HG02610 (cell line): ENCODE data around the gene RIT2.
A peak's percentile ranks its signal among the peaks of the same experiment; 100 is the strongest.

Experiments
- ATAC-seq: cut with Tn5 transposase; IDR thresholded peaks from one replicate; pipeline ENCODE4 v1.9.1; 2021; ENCODE audit warnings: mild to moderate bottlenecking, moderate library complexity; ENCODE audit not compliant: unreplicated experiment

Gene RIT2

GRCh38 chr18:42937436-42937835 lies 178.0 kb downstream of the RIT2 start:
- no peak for ATAC-seq

DNA sequence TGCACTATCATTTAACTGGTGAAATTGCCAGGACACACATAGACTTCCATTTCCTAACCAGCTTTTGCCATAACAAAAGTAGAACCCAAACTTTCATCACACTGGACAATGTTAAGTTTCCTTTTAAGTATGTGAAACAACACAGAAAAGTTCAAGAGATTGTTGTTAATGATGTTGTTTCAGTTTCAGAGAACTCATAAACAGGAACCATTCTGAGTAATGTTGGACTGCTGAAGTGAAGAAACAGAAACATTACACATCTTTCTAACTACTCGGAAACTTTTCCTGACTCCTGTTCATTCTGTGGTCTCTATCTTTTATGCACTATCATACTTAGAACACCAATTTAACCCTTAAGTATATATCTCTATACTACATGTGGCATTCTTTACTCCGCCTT lies 179.2 kb downstream of the RIT2 start:
- ATAC-seq = peak; percentile 92

DNA sequence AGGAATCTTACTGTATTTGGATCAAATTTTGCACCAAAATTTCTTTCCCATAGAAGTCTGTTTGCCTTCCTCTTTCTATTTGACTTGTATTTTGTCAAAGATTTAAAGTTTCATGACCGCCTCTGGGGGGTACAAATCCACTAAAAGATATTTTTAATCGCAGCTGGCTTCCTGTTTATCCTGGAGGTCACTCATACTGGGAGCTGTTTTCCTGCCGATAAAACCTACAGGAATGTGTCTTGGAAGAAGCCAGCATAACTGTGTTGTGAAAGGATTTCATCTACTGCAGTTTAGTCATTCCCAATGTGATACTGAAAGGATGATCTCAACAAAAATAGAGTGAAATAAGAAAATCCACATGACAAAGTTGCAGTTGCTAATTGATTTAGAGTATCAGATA lies 184.0 kb downstream of the RIT2 start:
- ATAC-seq = no peak

- ATAC-seq = no peak
These were observed 185.6 kb downstream of the RIT2 start for GRCh38 chr18:42929857-42930256.

GRCh38 chr18:42929181-42929580 lies 186.3 kb downstream of the RIT2 start:
- ATAC-seq = no peak

DNA sequence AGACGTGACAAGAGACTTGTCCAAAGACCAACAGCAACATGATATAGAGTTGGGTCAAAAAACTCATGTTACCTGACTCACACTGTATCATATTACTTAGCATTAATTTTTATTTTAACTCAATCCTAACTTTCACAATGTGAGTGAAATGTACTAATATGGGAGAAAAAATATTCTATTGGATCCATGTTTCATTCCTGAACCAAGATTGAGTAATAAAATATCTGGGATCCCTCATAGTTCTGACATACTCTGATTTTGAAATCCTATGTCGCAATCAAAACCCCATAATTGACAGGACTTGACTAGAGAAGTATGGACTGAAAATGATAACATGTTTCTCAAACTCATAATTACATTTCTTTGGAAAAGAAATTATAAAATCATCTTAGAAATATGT lies 190.4 kb downstream of the RIT2 start:
- ATAC-seq = no peak

DNA sequence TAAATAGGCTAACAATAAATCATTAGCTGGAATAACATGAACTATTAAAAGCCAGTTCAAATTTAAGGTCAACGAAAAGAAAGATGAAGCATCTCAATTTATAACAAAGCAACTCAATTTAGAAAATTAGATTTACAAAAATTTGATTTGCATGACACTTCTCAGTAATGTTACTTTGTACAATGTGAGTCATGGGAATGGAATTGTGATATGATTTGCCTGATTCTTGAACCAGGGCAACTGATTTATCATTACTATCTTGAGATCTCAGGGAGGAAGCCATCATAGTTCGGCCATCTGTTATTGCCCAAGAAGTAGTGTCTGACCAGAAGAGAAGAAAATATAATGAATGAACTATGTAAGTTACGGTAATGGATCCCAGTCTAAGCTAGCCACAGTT lies 193.1 kb downstream of the RIT2 start:
- no peak for ATAC-seq

- ATAC-seq = no peak
These were observed 194.2 kb downstream of the RIT2 start for GRCh38 chr18:42921226-42921737.

DNA sequence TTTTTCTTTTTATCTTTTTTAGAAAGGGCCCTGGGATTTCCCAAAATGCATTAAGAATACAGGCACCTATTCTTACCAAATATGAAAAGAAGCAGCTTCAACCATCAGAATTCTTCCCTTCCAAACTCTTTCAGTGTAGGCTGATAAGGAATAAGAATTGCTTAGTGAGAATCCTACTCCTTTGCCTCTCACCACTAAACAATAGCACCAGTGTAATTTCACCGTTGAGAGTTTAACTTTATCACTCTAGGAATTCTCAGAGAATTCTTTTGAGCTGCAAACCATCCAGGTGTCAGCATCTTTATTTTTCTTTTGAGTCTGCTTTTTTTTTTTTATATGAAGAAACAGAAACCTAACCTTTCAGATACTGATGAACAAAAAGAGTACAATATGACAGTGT lies 194.9 kb downstream of the RIT2 start:
- ATAC-seq = no peak

GRCh38 chr18:42915299-42915698 lies 200.2 kb downstream of the RIT2 start:
- no peak for ATAC-seq

DNA sequence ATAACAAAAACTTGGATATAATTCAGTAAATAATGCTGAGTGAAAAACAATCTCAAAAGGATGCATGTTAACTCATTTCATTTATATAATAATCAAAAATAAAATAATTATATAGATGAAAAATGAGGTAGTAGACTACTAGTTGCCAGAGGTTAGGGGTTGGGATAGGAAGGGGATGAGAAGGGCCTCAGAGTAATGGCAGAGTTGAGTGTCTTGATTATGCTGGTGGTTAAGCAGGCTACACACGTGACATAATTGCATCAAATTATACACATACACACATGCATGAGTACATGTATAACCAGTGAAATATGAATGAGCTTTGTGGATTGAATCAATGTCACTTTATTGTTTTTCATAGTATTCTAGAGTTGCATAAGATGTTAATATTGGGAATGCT lies 201.0 kb downstream of the RIT2 start:
- ATAC-seq = no peak

GRCh38 chr18:42909095-42909494 lies 206.4 kb downstream of the RIT2 start:
- ATAC-seq = no peak

- no peak for ATAC-seq
These were observed 208.7 kb downstream of the RIT2 start for GRCh38 chr18:42906761-42907160.

DNA sequence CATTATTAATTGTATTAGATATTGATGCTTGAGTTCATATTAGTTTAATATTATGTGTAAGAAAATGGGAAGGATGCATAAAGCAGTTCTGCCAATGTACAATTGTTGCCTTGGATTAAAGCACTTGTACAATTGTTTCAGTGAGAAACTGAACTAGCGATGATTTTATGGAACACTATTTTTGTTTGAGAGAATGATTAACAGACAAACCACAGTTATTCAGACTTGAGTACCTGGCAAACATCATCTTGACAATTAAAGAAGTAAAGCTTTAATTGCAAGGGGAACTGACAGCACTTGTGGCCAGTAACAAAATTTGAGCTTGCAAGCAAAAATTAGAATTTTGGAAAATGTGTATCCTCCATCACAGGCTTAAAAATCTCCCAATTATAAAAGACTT lies 214.3 kb downstream of the RIT2 start:
- no peak for ATAC-seq

DNA sequence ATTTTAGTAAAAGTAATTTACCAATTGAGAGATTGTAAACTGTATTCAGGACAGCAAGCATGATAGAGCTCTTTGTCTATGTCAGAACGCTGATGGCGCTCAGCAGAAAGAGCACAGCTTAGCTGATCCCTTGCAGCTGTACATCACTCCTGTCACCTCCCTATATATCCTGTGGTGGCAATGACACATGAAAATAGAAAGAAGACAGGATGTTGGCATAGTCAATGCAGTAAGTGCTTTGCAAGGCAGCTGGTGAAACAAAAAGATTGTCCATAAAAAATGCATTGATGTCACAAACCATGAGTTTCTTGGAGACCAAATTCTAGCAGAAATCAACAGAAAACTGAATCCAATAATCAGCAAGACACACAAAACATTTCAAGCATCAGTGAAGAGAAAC lies 221.5 kb downstream of the RIT2 start:
- ATAC-seq = no peak

- ATAC-seq = no peak
These were observed 223.3 kb downstream of the RIT2 start for GRCh38 chr18:42892181-42892580.

GRCh38 chr18:42891705-42892104 lies 223.8 kb downstream of the RIT2 start:
- no peak for ATAC-seq

DNA sequence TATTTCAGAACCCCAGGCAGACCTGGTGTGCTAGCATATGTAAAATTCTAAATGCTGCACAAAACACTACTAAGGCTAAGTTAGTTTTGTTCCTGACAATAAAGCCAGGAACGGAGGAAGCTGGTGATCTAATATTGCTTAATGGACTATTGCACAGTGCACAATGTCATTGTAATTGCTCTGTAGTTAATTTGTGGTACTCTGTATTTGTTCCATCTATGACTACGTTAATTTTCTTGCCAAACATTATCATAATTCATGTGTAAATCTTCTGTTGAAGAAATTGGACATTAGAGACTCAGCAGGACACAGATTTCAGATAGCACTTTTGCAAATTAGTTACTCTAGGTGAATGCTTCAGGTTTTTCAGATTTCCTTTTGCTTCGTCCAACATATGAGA lies 232.3 kb downstream of the RIT2 start:
- no peak for ATAC-seq

- ATAC-seq = no peak
These were observed 233.4 kb downstream of the RIT2 start for GRCh38 chr18:42882122-42882521.

- no peak for ATAC-seq
These were observed 242.6 kb downstream of the RIT2 start for GRCh38 chr18:42872838-42873237.

GRCh38 chr18:42864876-42865275 lies 250.6 kb downstream of the RIT2 start:
- no peak for ATAC-seq

- peak; percentile 77 for ATAC-seq
These were observed 254.2 kb downstream of the RIT2 start for GRCh38 chr18:42861271-42861670.

DNA sequence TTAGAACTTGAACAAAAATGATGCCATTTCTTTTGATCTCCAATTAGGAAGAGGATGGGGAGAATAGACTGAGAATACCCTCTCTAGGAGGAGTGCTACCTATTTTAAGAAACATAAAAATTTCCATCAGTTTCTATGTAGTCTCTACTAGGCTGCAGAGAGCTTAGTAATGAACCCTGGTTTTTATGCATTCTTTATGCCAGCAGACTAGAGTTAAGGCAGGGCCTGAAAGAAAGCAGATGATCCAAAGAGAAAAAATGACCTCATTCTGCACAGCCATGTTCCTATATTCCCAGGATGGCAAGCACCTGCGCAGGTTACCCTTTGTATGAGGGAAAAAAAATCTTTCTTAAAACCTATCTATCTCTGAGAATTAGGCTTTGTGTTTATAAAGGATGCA lies 254.9 kb downstream of the RIT2 start:
- no peak for ATAC-seq

DNA sequence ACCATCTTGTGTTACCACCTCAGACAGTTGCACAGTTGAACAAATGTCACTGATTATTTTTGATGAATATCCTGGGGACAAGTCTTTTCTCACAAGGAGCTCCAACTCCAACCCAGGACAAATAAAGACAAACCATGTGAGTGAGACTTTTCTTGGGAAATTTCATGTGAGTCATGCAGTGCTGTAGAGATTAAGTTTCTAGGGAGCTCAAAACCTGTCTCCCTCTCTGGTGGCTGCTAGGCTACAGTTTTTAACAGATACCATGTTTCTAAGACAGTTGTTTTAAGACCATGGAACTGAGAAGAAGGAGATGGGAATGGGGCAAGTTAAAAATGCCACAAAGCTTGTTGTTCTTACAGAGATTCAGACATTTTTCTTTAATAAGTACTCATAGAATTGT lies 255.5 kb downstream of the RIT2 start:
- no peak for ATAC-seq
